K562 (cell line): ENCODE data around the gene SYNPO2.

Experiments used
- GABPB1 ChIP-seq: sonication (generic); formaldehyde crosslinking; IDR thresholded peaks from 2 replicates; pipeline ENCODE4 v1.8.0; 2022; ENCODE audit warnings: mild to moderate bottlenecking, missing genetic modification reagents
- HMG20A ChIP-seq: fragments of 450-650 bp; formaldehyde crosslinking; conservative IDR thresholded peaks from 2 replicates; pipeline ENCODE4 v1.4.0; 2020; ENCODE audit warnings: mild to moderate bottlenecking, mixed read lengths
- MGA ChIP-seq: fragments of 450-650 bp; IDR thresholded peaks from 2 replicates; pipeline ENCODE4 v1.6.1; 2016; ENCODE audit warnings: mild to moderate bottlenecking, moderate library complexity
- NFATC3 ChIP-seq: fragments of 450-650 bp; IDR thresholded peaks from 2 replicates; pipeline ENCODE4 v1.6.1; 2017; ENCODE audit warnings: mild to moderate bottlenecking
- NFE2 ChIP-seq: IDR thresholded peaks from 2 replicates; pipeline ENCODE4 v1.6.1; 2014; ENCODE audit warnings: antibody characterized with exemption, low read depth
- NONO ChIP-seq, 2 experiments: fragments of 200-400 bp in 1 of 2; fragments of 450-650 bp in 1 of 2; formaldehyde crosslinking in 1 of 2; IDR thresholded peaks; 2 replicates each; pipeline ENCODE4 v1.6.1; 2017; ENCODE audit warnings: low read depth in 2 of 2, mild to moderate bottlenecking in 2 of 2, moderate library complexity in 2 of 2, low read length in 1 of 2
- POLR2A ChIP-seq: fragments of 450-650 bp; conservative IDR thresholded peaks from 2 replicates; pipeline ENCODE4 v1.6.1; 2016
- SIN3A ChIP-seq, 2 experiments: fragments of 150-350 bp in 1 of 2; IDR thresholded peaks; 2 replicates each; pipeline ENCODE4 v1.6.1; 2011 to 2016; ENCODE audit warnings: borderline replicate concordance in 2 of 2, low read depth in 2 of 2, low read length in 2 of 2, mild to moderate bottlenecking in 2 of 2, moderate library complexity in 2 of 2; ENCODE audit not compliant: control insufficient read depth in 1 of 2
- TBL1XR1 ChIP-seq, 2 experiments: IDR thresholded peaks; 2 replicates each; pipeline ENCODE4 v1.6.1; 2012; ENCODE audit warnings: improper control_type of control experiment in 2 of 2, low read length in 2 of 2, mild to moderate bottlenecking in 1 of 2
- ZBTB40 ChIP-seq, 2 experiments: fragments of 450-650 bp in 1 of 2; sonication (generic) in 1 of 2; formaldehyde crosslinking in 1 of 2; IDR thresholded peaks; 2 replicates each; pipeline versions ENCODE4 v1.7.1 to v1.9.0; 2016 to 2022; ENCODE audit warnings: inconsistent platforms in 1 of 2, mild to moderate bottlenecking in 1 of 2, missing genetic modification reagents in 1 of 2
- ZHX1 ChIP-seq: fragments of 150-350 bp; conservative IDR thresholded peaks from 2 replicates; pipeline ENCODE4 v1.6.1; 2014; ENCODE audit warnings: low read length

GRCh38 chr4:118936406-118936805, 47.8 kb downstream of the SYNPO2 start:
- TF ChIP-seq POLR2A (no peak), GABPB1 (CRISPR knock-in tag) (no peak), ZHX1 (no peak), SIN3A (IDR thresholded peaks at IDR 0.05; ENCODE audit: borderline replicate concordance in 2 of 2, control insufficient read depth in 1 of 2, low read depth in 2 of 2, low read length in 2 of 2) (no peak), TBL1XR1 (IDR thresholded peaks at IDR 0.05; ENCODE audit: low read length in 2 of 2) (no peak), NFE2 (no peak), HMG20A (CRISPR knock-in tag) (no peak), NONO (IDR thresholded peaks at IDR 0.05; ENCODE audit: low read depth in 2 of 2, low read length in 1 of 2) (no peak), MGA (no peak), ZBTB40 (IDR thresholded peaks at IDR 0.05) (no peak), ZBTB40 (CRISPR knock-in tag; IDR thresholded peaks at IDR 0.05) (no peak), NFATC3 (no peak)
